ENCODE measurements around the gene JPH3.

DNA sequence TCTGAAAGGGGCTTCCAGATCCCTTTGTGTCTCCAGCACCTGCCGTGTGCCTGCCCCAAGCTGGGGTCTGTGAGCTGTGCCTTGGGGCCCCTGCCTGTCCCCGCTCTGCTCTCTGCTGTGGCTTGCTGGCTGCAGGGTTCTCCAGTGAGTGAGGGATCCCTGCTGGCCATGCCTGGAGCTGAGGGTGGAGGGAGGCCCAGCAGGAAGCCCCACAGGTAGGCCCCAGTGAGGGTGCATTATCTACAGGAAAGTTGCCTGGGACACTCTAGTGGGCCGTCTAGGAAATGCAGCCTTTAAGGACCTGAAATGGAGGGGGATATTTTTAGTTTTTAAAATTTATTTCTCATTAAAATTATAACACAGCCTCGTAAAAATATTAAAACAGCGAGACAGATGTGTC is 50.9 kb downstream of the JPH3 start:
- TF ChIP-seq, protein P1, sequence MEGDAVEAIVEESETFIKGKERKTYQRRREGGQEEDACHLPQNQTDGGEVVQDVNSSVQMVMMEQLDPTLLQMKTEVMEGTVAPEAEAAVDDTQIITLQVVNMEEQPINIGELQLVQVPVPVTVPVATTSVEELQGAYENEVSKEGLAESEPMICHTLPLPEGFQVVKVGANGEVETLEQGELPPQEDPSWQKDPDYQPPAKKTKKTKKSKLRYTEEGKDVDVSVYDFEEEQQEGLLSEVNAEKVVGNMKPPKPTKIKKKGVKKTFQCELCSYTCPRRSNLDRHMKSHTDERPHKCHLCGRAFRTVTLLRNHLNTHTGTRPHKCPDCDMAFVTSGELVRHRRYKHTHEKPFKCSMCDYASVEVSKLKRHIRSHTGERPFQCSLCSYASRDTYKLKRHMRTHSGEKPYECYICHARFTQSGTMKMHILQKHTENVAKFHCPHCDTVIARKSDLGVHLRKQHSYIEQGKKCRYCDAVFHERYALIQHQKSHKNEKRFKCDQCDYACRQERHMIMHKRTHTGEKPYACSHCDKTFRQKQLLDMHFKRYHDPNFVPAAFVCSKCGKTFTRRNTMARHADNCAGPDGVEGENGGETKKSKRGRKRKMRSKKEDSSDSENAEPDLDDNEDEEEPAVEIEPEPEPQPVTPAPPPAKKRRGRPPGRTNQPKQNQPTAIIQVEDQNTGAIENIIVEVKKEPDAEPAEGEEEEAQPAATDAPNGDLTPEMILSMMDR (IDR thresholded peaks at IDR 0.05 in 4 of 5, conservative IDR thresholded peaks at IDR 0.05 in 1 of 5), result no peak
- TF ChIP-seq POLR2A (IDR thresholded peaks at IDR 0.05), result no peak
